NB4 (cell line): ENCODE data around the gene XYLT1.

Source experiments
- CTCF ChIP-seq: IDR thresholded peaks from one replicate; pipeline ENCODE4 v1.5.1; 2012; ENCODE audit warnings: low read depth, low read length
- MAX ChIP-seq: IDR thresholded peaks from 2 replicates; pipeline ENCODE4 v1.6.1; 2011; ENCODE audit warnings: low read depth, low read length
- MYC ChIP-seq: IDR thresholded peaks from 2 replicates; pipeline ENCODE4 v1.6.1; 2011; ENCODE audit warnings: low read depth, low read length
- POLR2A ChIP-seq: IDR thresholded peaks from 2 replicates; pipeline ENCODE4 v1.6.1; 2011; ENCODE audit warnings: mild to moderate bottlenecking; ENCODE audit not compliant: insufficient read length; ENCODE audit errors: extremely low read depth

- no peak for TF ChIP-seq CTCF
- TF ChIP-seq POLR2A: no peak
- TF ChIP-seq MAX: no peak
- no peak for TF ChIP-seq MYC
Observed at GRCh38 chr16:17354141-17354601, 116.6 kb downstream of the XYLT1 start.
